Natural killer cell (primary cell): ENCODE measurements around the gene COL23A1. TPM values are rescaled to one million over a fixed set of nuclear protein-coding genes. Genes with fewer than 3 reads are reported as not detected.

Source experiments
- ATAC-seq, 3 donors: fragments of 150-1000 bp in 2 of 3; fragments of 200-7000 bp in 1 of 3; cut with Tn5 transposase; 1 replicate in 1 of 3; 2 replicates in 2 of 3; pipeline ENCODE4 v1.10.0; 2021; ENCODE audit warnings: mild to moderate bottlenecking in 2 of 3, moderate library complexity in 2 of 3
- DNase-seq, 2 donors: peaks; one replicate each; pipeline versions ENCODE4 v3.0.0 to v3.0.0-alpha.2; 2013 to 2021; ENCODE audit warnings: mixed read lengths in 1 of 2
- H3K27ac ChIP-seq: one replicate; pipeline ENCODE4 v1.5.1; 2013; ENCODE audit warnings: mild to moderate bottlenecking, low read length
- H3K27me3 ChIP-seq: one replicate; pipeline ENCODE4 v1.6.1; 2013; ENCODE audit warnings: low read length; ENCODE audit not compliant: control insufficient read depth, insufficient read depth
- H3K36me3 ChIP-seq: one replicate; pipeline ENCODE4 v1.6.1; 2013; ENCODE audit warnings: low read length; ENCODE audit not compliant: control insufficient read depth, insufficient read depth
- H3K4me1 ChIP-seq: one replicate; pipeline ENCODE4 v1.6.1; 2013; ENCODE audit warnings: low read length; ENCODE audit not compliant: control insufficient read depth, insufficient read depth
- H3K4me3 ChIP-seq: one replicate; pipeline ENCODE4 v1.5.1; 2013; ENCODE audit warnings: low read length
- H3K9me3 ChIP-seq: one replicate; pipeline ENCODE4 v1.6.1; 2013; ENCODE audit warnings: low read length; ENCODE audit not compliant: control insufficient read depth, insufficient read depth
- H3K27ac Mint-ChIP-seq, 2 donors: one replicate each; pipeline ENCODE4 v1.8.0; 2022; ENCODE audit warnings: mild to moderate bottlenecking in 2 of 2, mixed read lengths in 2 of 2, moderate library complexity in 1 of 2
- H3K27me3 Mint-ChIP-seq, 2 donors: one replicate each; pipeline ENCODE4 v1.8.0; 2022; ENCODE audit warnings: low read depth in 2 of 2, mixed read lengths in 2 of 2
- H3K36me3 Mint-ChIP-seq: one replicate; pipeline ENCODE4 v1.8.0; 2022; ENCODE audit warnings: mixed read lengths
- H3K4me1 Mint-ChIP-seq, 2 donors: one replicate each; pipeline ENCODE4 v1.8.0; 2022; ENCODE audit warnings: mixed read lengths in 2 of 2
- H3K4me3 Mint-ChIP-seq: one replicate; pipeline ENCODE4 v1.8.0; 2022; ENCODE audit warnings: mild to moderate bottlenecking, moderate library complexity, mixed read lengths
- H3K9me3 Mint-ChIP-seq, 2 donors: one replicate each; pipeline ENCODE4 v1.8.0; 2022; ENCODE audit warnings: mixed read lengths in 2 of 2
- WGBS: methylation state at CpG from one replicate; pipeline ENCODE4 v1.1.7; 2013; ENCODE audit warnings: missing lambda C conversion rate; ENCODE audit not compliant: insufficient coverage; 5-methylcytosine and 5-hydroxymethylcytosine counted together
- intact Hi-C: fragments of 100-400 bp; cut with micrococcal nuclease; formaldehyde crosslinking; loops from one replicate; pipeline ENCODE4 v1.14.2; 2022
- total RNA-seq, 4 donors: library from RNA; stranded (reverse); fragments of 120-200 nt in 1 of 4; gene quantifications; one replicate each; pipeline versions ENCODE4 v1.2.3 to v1.2.4, GENCODE V29; 2013 to 2022
- TF ChIP-seq, protein P1 (sequence below): fragments of 200-600 bp; IDR thresholded peaks from one replicate; pipeline ENCODE4 v1.8.0; 2022; ENCODE audit warnings: antibody characterized with exemption

Gene COL23A1
- total RNA-seq, 3 donors from 2014 or later (not counting 1 experiment from before 2014, with no cell fraction given), result 0.15 TPM; not detected in 2

GRCh38 chr5:178235588-178235974 is 354.6 kb downstream of the COL23A1 start:
- DNase-seq (no peak), ATAC-seq (no peak)
- no peak overlapping the region for H3K4me3 ChIP-seq
- peaks cover 48 to 79% of the 10 kb centered on the region in 2 donors for H3K4me1 Mint-ChIP-seq
- no peaks in the 10 kb centered on the region for H3K36me3 Mint-ChIP-seq
- TF ChIP-seq, protein P1, sequence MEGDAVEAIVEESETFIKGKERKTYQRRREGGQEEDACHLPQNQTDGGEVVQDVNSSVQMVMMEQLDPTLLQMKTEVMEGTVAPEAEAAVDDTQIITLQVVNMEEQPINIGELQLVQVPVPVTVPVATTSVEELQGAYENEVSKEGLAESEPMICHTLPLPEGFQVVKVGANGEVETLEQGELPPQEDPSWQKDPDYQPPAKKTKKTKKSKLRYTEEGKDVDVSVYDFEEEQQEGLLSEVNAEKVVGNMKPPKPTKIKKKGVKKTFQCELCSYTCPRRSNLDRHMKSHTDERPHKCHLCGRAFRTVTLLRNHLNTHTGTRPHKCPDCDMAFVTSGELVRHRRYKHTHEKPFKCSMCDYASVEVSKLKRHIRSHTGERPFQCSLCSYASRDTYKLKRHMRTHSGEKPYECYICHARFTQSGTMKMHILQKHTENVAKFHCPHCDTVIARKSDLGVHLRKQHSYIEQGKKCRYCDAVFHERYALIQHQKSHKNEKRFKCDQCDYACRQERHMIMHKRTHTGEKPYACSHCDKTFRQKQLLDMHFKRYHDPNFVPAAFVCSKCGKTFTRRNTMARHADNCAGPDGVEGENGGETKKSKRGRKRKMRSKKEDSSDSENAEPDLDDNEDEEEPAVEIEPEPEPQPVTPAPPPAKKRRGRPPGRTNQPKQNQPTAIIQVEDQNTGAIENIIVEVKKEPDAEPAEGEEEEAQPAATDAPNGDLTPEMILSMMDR, result no peak
- 92% methylated on average over 3 of the region's 3 CpGs for WGBS
- H3K9me3 Mint-ChIP-seq, result no peaks in the 10 kb centered on the region
- no peaks in the 10 kb centered on the region for H3K9me3 ChIP-seq
- H3K4me3 Mint-ChIP-seq, result no peak overlapping the region
- no peak overlapping the region for H3K27ac ChIP-seq
- peaks cover 5% of the 10 kb centered on the region for H3K36me3 ChIP-seq
- peaks cover 81% of the 10 kb centered on the region for H3K4me1 ChIP-seq
- intact Hi-C loops, result loop anchor here (2.0 to 10.0 kb wide), 3 partner anchors 121 to 499 kb away; partner anchors contain the start of genes N4BP3 and ZNF354A
- peak overlapping the region in 1 of 2 donors; percentile 69 for H3K27ac Mint-ChIP-seq
- H3K27me3 Mint-ChIP-seq, result no peaks in the 10 kb centered on the region
- no peaks in the 10 kb centered on the region for H3K27me3 ChIP-seq

- WGBS, result 16% methylated on average over 9 of the region's 12 CpGs
- ATAC-seq (no peak), DNase-seq (peak; percentile 71 to 85)
- Histone ChIP-seq H3K27ac (no peak overlapping the region), H3K27me3 (no peaks in the 10 kb centered on the region), H3K4me3 (no peak overlapping the region), H3K4me1 (peaks cover 81% of the 10 kb centered on the region), H3K9me3 (no peaks in the 10 kb centered on the region), H3K36me3 (peaks cover 7% of the 10 kb centered on the region)
- Mint-ChIP-seq H3K27ac (peak overlapping the region; percentile 57 to 69), H3K9me3 (no peaks in the 10 kb centered on the region), H3K36me3 (no peaks in the 10 kb centered on the region), H3K27me3 (no peaks in the 10 kb centered on the region), H3K4me3 (peak overlapping the region; percentile 73), H3K4me1 (peaks cover 49 to 76% of the 10 kb centered on the region in 2 donors)
- TF ChIP-seq, protein P1, result peak; percentile 83
- intact Hi-C loops, result loop anchor here (2.0 to 10.0 kb wide), 3 partner anchors 120 to 500 kb away; partner anchors contain the start of genes N4BP3 and ZNF354A
These were observed 355.2 kb downstream of the COL23A1 start for GRCh38 chr5:178234750-178235587.

- peaks cover 5% of the 10 kb centered on the region for H3K36me3 Mint-ChIP-seq
- TF ChIP-seq, protein P1, result no peak
- peaks cover 56 to 78% of the 10 kb centered on the region in 2 donors for H3K4me1 Mint-ChIP-seq
- no peaks in the 10 kb centered on the region for H3K27me3 Mint-ChIP-seq
- no peak overlapping the region for H3K4me3 ChIP-seq
- no peaks in the 10 kb centered on the region for H3K9me3 ChIP-seq
- no peaks in the 10 kb centered on the region for H3K9me3 Mint-ChIP-seq
- H3K27me3 ChIP-seq, result no peaks in the 10 kb centered on the region
- 85% methylated on average over 6 of the region's 7 CpGs for WGBS
- H3K27ac Mint-ChIP-seq, result no peak overlapping the region
- H3K27ac ChIP-seq, result no peak overlapping the region
- peaks cover 14% of the 10 kb centered on the region for H3K36me3 ChIP-seq
- no peak for DNase-seq
- no peak overlapping the region for H3K4me3 Mint-ChIP-seq
- peaks cover 79% of the 10 kb centered on the region for H3K4me1 ChIP-seq
- no peak for ATAC-seq
- intact Hi-C loops, result loop anchor here (2.0 to 10.0 kb wide), 3 partner anchors 119 to 501 kb away; partner anchors contain the start of genes N4BP3 and ZNF354A
These were observed 356.0 kb downstream of the COL23A1 start for GRCh38 chr5:178234121-178234749.
